Body of pancreas (tissue), 4 donors: ENCODE results near the gene OVCH1. TPM values are rescaled to one million over a fixed set of nuclear protein-coding genes. Genes with fewer than 3 reads are reported as not detected.

Experiments
- ATAC-seq: fragments of 150-250 bp; one replicate; pipeline ENCODE4 v1.9.1; 2016
- DNase-seq, 4 donors: peaks; one replicate each; pipeline ENCODE4 v3.0.0-alpha.2; 2019
- H3K27ac ChIP-seq, 4 donors: fragments of 200-600 bp; sonication (generic); 1 replicate in 3 of 4; 2 replicates in 1 of 4; pipeline versions ENCODE4 v1.5.1 to v1.6.1; 2016 to 2019; ENCODE audit warnings: mild to moderate bottlenecking in 1 of 4, mixed read lengths in 1 of 4, moderate library complexity in 1 of 4
- H3K27me3 ChIP-seq, 2 donors: fragments of 200-600 bp; sonication (generic); one replicate each; pipeline ENCODE4 v1.6.0; 2016; ENCODE audit warnings: mild to moderate bottlenecking in 1 of 2
- H3K36me3 ChIP-seq, 2 donors: fragments of 200-600 bp; sonication (generic); replicated peaks in 1 of 2; 2 replicates each; pipeline ENCODE4 v1.5.1; 2016; ENCODE audit warnings: low read depth in 2 of 2; ENCODE audit not compliant: insufficient read depth in 1 of 2
- H3K4me1 ChIP-seq: fragments of 200-600 bp; sonication (generic); one replicate; pipeline ENCODE4 v1.6.0; 2016
- H3K4me3 ChIP-seq, 2 donors: fragments of 200-600 bp; sonication (generic); 1 replicate in 1 of 2; 2 replicates in 1 of 2; pipeline ENCODE4 v1.5.1; 2016 to 2019
- H3K9me3 ChIP-seq, 3 donors: fragments of 200-600 bp; sonication (generic); 1 replicate in 2 of 3; 2 replicates in 1 of 3; pipeline ENCODE4 v1.5.1; 2016
- POLR2A ChIP-seq, 3 donors: fragments of 450-650 bp; IDR thresholded peaks; one replicate each; pipeline ENCODE4 v1.6.1; 2016; ENCODE audit warnings: antibody characterized with exemption in 3 of 3, mild to moderate bottlenecking in 2 of 3
- WGBS, 2 donors: methylation state at CpG; one replicate each; pipeline ENCODE4 v1.1.5; 2017; 5-methylcytosine and 5-hydroxymethylcytosine counted together
- intact Hi-C: fragments of 100-400 bp; cut with DNase I; formaldehyde crosslinking; loops from one replicate; pipeline ENCODE4 v1.15.1; 2023
- total RNA-seq, 2 donors: library from RNA; depleted of rRNA; stranded (reverse); fragments of >200 nt; gene quantifications; one replicate each; pipeline ENCODE4 v1.1.0, GENCODE V29; 2016
- TF ChIP-seq, protein P1 (sequence below), 7 experiments: fragments of 450-650 bp in 4 of 7; fragments of 200-600 bp in 3 of 7; sonication (generic) in 3 of 7; IDR thresholded peaks; one replicate each; pipeline ENCODE4 v1.5.1; 2016 to 2019; ENCODE audit warnings: antibody characterized with exemption in 7 of 7

OVCH1 gene
- total RNA-seq, 2 donors from 2014 or later: 0.52 TPM; not detected in 1

GRCh38 chr12:29429999-29430715 lies 67.3 kb downstream of the OVCH1 start:
- DNase-seq: peak in 3 of 4 donors; percentile 7 to 44 (median 16)
- Histone ChIP-seq H3K4me1 (peaks cover 9% of the 10 kb centered on the region), H3K4me3 (no peak overlapping the region), H3K36me3 (no peaks in the 10 kb centered on the region), H3K27ac (peak overlapping the region in 3 of 4 donors; percentile 48 to 53 (median 51)), H3K9me3 (no peaks in the 10 kb centered on the region), H3K27me3 (no peaks in the 10 kb centered on the region)
- no peak for TF ChIP-seq POLR2A (IDR thresholded peaks at IDR 0.05)
- TF ChIP-seq, protein P1, sequence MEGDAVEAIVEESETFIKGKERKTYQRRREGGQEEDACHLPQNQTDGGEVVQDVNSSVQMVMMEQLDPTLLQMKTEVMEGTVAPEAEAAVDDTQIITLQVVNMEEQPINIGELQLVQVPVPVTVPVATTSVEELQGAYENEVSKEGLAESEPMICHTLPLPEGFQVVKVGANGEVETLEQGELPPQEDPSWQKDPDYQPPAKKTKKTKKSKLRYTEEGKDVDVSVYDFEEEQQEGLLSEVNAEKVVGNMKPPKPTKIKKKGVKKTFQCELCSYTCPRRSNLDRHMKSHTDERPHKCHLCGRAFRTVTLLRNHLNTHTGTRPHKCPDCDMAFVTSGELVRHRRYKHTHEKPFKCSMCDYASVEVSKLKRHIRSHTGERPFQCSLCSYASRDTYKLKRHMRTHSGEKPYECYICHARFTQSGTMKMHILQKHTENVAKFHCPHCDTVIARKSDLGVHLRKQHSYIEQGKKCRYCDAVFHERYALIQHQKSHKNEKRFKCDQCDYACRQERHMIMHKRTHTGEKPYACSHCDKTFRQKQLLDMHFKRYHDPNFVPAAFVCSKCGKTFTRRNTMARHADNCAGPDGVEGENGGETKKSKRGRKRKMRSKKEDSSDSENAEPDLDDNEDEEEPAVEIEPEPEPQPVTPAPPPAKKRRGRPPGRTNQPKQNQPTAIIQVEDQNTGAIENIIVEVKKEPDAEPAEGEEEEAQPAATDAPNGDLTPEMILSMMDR (IDR thresholded peaks at IDR 0.05): no peak
- whole genome bisulfite sequencing, 2 donors: 39 to 41% methylated on average over 3 of the region's 3 CpGs
- no peak for ATAC-seq
- intact Hi-C loops: no loop called here

- Histone ChIP-seq H3K27me3 (no peaks in the 10 kb centered on the region), H3K9me3 (no peaks in the 10 kb centered on the region), H3K27ac (no peak overlapping the region), H3K4me3 (no peak overlapping the region), H3K4me1 (peaks cover 9% of the 10 kb centered on the region), H3K36me3 (no peaks in the 10 kb centered on the region)
- intact Hi-C loops: no loop called here
- ATAC-seq: peak; percentile 71
- TF ChIP-seq, protein P1 (IDR thresholded peaks at IDR 0.05): no peak
- no peak for TF ChIP-seq POLR2A (IDR thresholded peaks at IDR 0.05)
- peak in 1 of 4 donors; percentile 25 for DNase-seq
Observed at GRCh38 chr12:29428633-29429032, 68.9 kb downstream of the OVCH1 start.

- DNase-seq: no peak
- Histone ChIP-seq H3K36me3 (no peaks in the 10 kb centered on the region), H3K27ac (no peak overlapping the region), H3K27me3 (no peaks in the 10 kb centered on the region), H3K4me3 (no peak overlapping the region), H3K4me1 (peaks cover 9% of the 10 kb centered on the region), H3K9me3 (no peaks in the 10 kb centered on the region)
- no peak for ATAC-seq
- TF ChIP-seq, protein P1 (IDR thresholded peaks at IDR 0.05): peak in 1 of 7 experiments; percentile 14
- TF ChIP-seq POLR2A (IDR thresholded peaks at IDR 0.05): no peak
- intact Hi-C loops: no loop called here
- WGBS, 2 donors: 63 to 64% methylated on average over 4 of the region's 4 CpGs
Observed at GRCh38 chr12:29427964-29428363, 69.5 kb downstream of the OVCH1 start.

GRCh38 chr12:29426498-29426897 lies 71.0 kb downstream of the OVCH1 start:
- intact Hi-C loops: no loop called here
- Histone ChIP-seq H3K27ac (no peak overlapping the region), H3K36me3 (no peaks in the 10 kb centered on the region), H3K4me3 (no peak overlapping the region), H3K9me3 (no peaks in the 10 kb centered on the region), H3K27me3 (no peaks in the 10 kb centered on the region), H3K4me1 (peaks cover 9% of the 10 kb centered on the region)
- DNase-seq (no peak), ATAC-seq (no peak)
- TF ChIP-seq, protein P1 (IDR thresholded peaks at IDR 0.05): no peak
- no peak for TF ChIP-seq POLR2A (IDR thresholded peaks at IDR 0.05)
- WGBS, 2 donors: 92 to 98% methylated on average over 2 of the region's 2 CpGs

GRCh38 chr12:29425722-29426121 lies 71.8 kb downstream of the OVCH1 start:
- intact Hi-C loops: no loop called here
- no peak for TF ChIP-seq POLR2A (IDR thresholded peaks at IDR 0.05)
- TF ChIP-seq, protein P1 (IDR thresholded peaks at IDR 0.05): no peak
- ATAC-seq: no peak

More at GRCh38 chr12:29425722-29426121, 71.8 kb downstream of the OVCH1 start:
- Histone ChIP-seq H3K27ac (no peak overlapping the region), H3K4me1 (peaks cover 7% of the 10 kb centered on the region), H3K36me3 (no peaks in the 10 kb centered on the region), H3K27me3 (no peaks in the 10 kb centered on the region), H3K4me3 (no peak overlapping the region), H3K9me3 (no peaks in the 10 kb centered on the region)
- DNase-seq: no peak
- WGBS, 2 donors: 55 to 57% methylated on average over 2 of the region's 2 CpGs
